Liver (tissue), 9 donors: Measurements from ENCODE around the gene KIF23. TPM values are rescaled to one million over a fixed set of nuclear protein-coding genes. Genes with fewer than 3 reads are reported as not detected.

Experiments used
- DNase-seq: peaks from one replicate; pipeline ENCODE4 v3.0.0-alpha.2; 2017; ENCODE audit warnings: low spot score
- H3K27ac ChIP-seq, 2 donors: one replicate each; pipeline ENCODE4 v1.7.0; 2013; ENCODE audit warnings: inconsistent platforms in 2 of 2, low read length in 2 of 2, control low read depth in 1 of 2, low read depth in 1 of 2, mild to moderate bottlenecking in 1 of 2
- H3K27me3 ChIP-seq, 4 donors: one replicate each; pipeline versions ENCODE4 v1.6.1 to v1.7.0; 2013; ENCODE audit warnings: low read length in 3 of 4, inconsistent platforms in 1 of 4, mild to moderate bottlenecking in 1 of 4, moderate library complexity in 1 of 4; ENCODE audit not compliant: control insufficient read depth in 4 of 4, insufficient read depth in 4 of 4
- H3K36me3 ChIP-seq, 4 donors: one replicate each; pipeline versions ENCODE4 v1.6.1 to v1.7.0; 2013; ENCODE audit warnings: low read length in 3 of 4, mild to moderate bottlenecking in 3 of 4, low read depth in 1 of 4, moderate library complexity in 1 of 4; ENCODE audit not compliant: control insufficient read depth in 4 of 4, insufficient read depth in 3 of 4
- H3K4me1 ChIP-seq, 4 donors: one replicate each; pipeline versions ENCODE4 v1.6.1 to v1.7.0; 2013; ENCODE audit warnings: low read length in 3 of 4, mild to moderate bottlenecking in 3 of 4, moderate library complexity in 1 of 4; ENCODE audit not compliant: control insufficient read depth in 4 of 4, insufficient read depth in 4 of 4
- H3K4me3 ChIP-seq, 3 donors: one replicate each; pipeline versions ENCODE4 v1.6.1 to v1.7.0; 2013; ENCODE audit warnings: low read length in 3 of 3, control low read depth in 1 of 3, low read depth in 1 of 3, mild to moderate bottlenecking in 1 of 3
- H3K9ac ChIP-seq, 2 donors: one replicate each; pipeline ENCODE4 v1.7.0; 2013; ENCODE audit warnings: low read length in 2 of 2, mild to moderate bottlenecking in 2 of 2, moderate library complexity in 2 of 2, control low read depth in 1 of 2, low read depth in 1 of 2
- H3K9me3 ChIP-seq, 4 donors: one replicate each; pipeline versions ENCODE4 v1.6.1 to v1.7.0; 2013; ENCODE audit warnings: low read length in 3 of 4; ENCODE audit not compliant: control insufficient read depth in 4 of 4
- ATF3 ChIP-seq: IDR thresholded peaks from 2 replicates; pipeline ENCODE4 v1.6.1; 2016; ENCODE audit warnings: antibody characterized with exemption
- CTCF ChIP-seq: fragments of 150-350 bp; IDR thresholded peaks from 2 replicates; pipeline ENCODE4 v1.5.1; 2017; ENCODE audit warnings: improper control_type of control experiment, low read depth, low read length; ENCODE audit not compliant: missing input control
- EGR1 ChIP-seq, 2 donors: IDR thresholded peaks; 2 replicates each; pipeline ENCODE4 v1.6.1; 2016 to 2018; ENCODE audit warnings: antibody characterized with exemption in 2 of 2, low read depth in 2 of 2
- FOXA1 ChIP-seq: IDR thresholded peaks from 2 replicates; pipeline ENCODE4 v1.6.1; 2016; ENCODE audit warnings: antibody characterized with exemption
- FOXA2 ChIP-seq: IDR thresholded peaks from 2 replicates; pipeline ENCODE4 v1.6.1; 2016; ENCODE audit warnings: antibody characterized with exemption
- GABPA ChIP-seq, 2 donors: IDR thresholded peaks in 1 of 2; conservative IDR thresholded peaks in 1 of 2; 2 replicates each; pipeline ENCODE4 v1.6.1; 2016; ENCODE audit warnings: antibody characterized with exemption in 2 of 2, mild to moderate bottlenecking in 1 of 2, moderate library complexity in 1 of 2
- HNF4A ChIP-seq, 2 donors: conservative IDR thresholded peaks; 2 replicates each; pipeline ENCODE4 v1.6.1; 2016; ENCODE audit warnings: antibody characterized with exemption in 2 of 2, mild to moderate bottlenecking in 2 of 2
- HNF4G ChIP-seq: IDR thresholded peaks from 2 replicates; pipeline ENCODE4 v1.6.1; 2016; ENCODE audit warnings: antibody characterized with exemption
- JUND ChIP-seq, 2 donors: IDR thresholded peaks; 2 replicates each; pipeline ENCODE4 v1.6.1; 2016; ENCODE audit warnings: antibody characterized with exemption in 2 of 2
- MAX ChIP-seq: IDR thresholded peaks from 2 replicates; pipeline ENCODE4 v1.6.1; 2016; ENCODE audit warnings: antibody characterized with exemption
- NR2F2 ChIP-seq: IDR thresholded peaks from 2 replicates; pipeline ENCODE4 v1.6.1; 2016; ENCODE audit warnings: antibody characterized with exemption
- RAD21 ChIP-seq, 2 donors: IDR thresholded peaks; 2 replicates each; pipeline ENCODE4 v1.6.1; 2016; ENCODE audit warnings: antibody characterized with exemption in 2 of 2, mild to moderate bottlenecking in 2 of 2
- REST ChIP-seq: IDR thresholded peaks from 2 replicates; pipeline ENCODE4 v1.6.1; 2016; ENCODE audit warnings: antibody characterized with exemption, mild to moderate bottlenecking
- RXRA ChIP-seq, 2 donors: IDR thresholded peaks; 2 replicates each; pipeline ENCODE4 v1.6.1; 2017 to 2018; ENCODE audit warnings: antibody characterized with exemption in 2 of 2, mild to moderate bottlenecking in 1 of 2
- SP1 ChIP-seq: IDR thresholded peaks from 2 replicates; pipeline ENCODE4 v1.6.1; 2018; ENCODE audit warnings: antibody characterized with exemption, mild to moderate bottlenecking
- TAF1 ChIP-seq: conservative IDR thresholded peaks from 2 replicates; pipeline ENCODE4 v1.6.1; 2016; ENCODE audit warnings: antibody characterized with exemption, mild to moderate bottlenecking
- YY1 ChIP-seq: IDR thresholded peaks from 2 replicates; pipeline ENCODE4 v1.6.1; 2016; ENCODE audit warnings: antibody characterized with exemption, mild to moderate bottlenecking
- ZBTB33 ChIP-seq: IDR thresholded peaks from 2 replicates; pipeline ENCODE4 v1.6.1; 2016; ENCODE audit warnings: antibody characterized with exemption
- WGBS: extraction: QIAGEN DNeasy Blood & Tissue Kit; methylation state at CpG from one replicate; pipeline ENCODE4 v1.1.7; 2013; 5-methylcytosine and 5-hydroxymethylcytosine counted together
- polyA plus RNA-seq, 2 donors: library from polyadenylated mRNA; stranded (reverse) in 1 of 2; unstranded in 1 of 2; fragments of 200-250 nt in 1 of 2; fragments of >200 nt in 1 of 2; fragmentation: Nextera tagmentation in 1 of 2; extraction: Ambion mirVana in 1 of 2; gene quantifications; one replicate each; pipeline versions ENCODE4 v1.2.1 to v1.2.3, GENCODE V29; 2013 to 2015
- total RNA-seq, 2 donors: library from RNA; depleted of rRNA; stranded (reverse); fragments of >200 nt; gene quantifications; one replicate each; pipeline ENCODE4 v1.2.3, GENCODE V29; 2014
- donor health status: healthy.
- donor health status: healthy.
- donor health status: healthy.
- donor health status: healthy.
- donor health status: healthy.

Gene KIF23
- total and polyA plus RNA-seq, 4 donors: 0.25 to 32.8 (median 1.1) TPM

GRCh38 chr15:69454953-69455352 lies 40.8 kb downstream of the KIF23 start:
- peaks cover 4 to 28% (median 21%) of the 10 kb centered on the region in 4 donors for H3K4me1 ChIP-seq
- H3K4me3 ChIP-seq: peak overlapping the region in 1 of 3 donors; percentile 9
- TF ChIP-seq RXRA (IDR thresholded peaks at IDR 0.05) (no peak), TAF1 (no peak), JUND (IDR thresholded peaks at IDR 0.05) (no peak), GABPA (IDR thresholded peaks at IDR 0.05 in 1 of 2, conservative IDR thresholded peaks at IDR 0.05 in 1 of 2) (no peak), SP1 (no peak), YY1 (no peak), NR2F2 (no peak), ZBTB33 (no peak), MAX (no peak), FOXA1 (no peak), EGR1 (IDR thresholded peaks at IDR 0.05; ENCODE audit: low read depth in 2 of 2) (no peak), REST (no peak), RAD21 (IDR thresholded peaks at IDR 0.05) (no peak), ATF3 (no peak), FOXA2 (no peak), CTCF (no peak), HNF4G (no peak), HNF4A (conservative IDR thresholded peaks at IDR 0.05) (no peak)
- H3K36me3 ChIP-seq: peaks cover 3 to 18% (median 12%) of the 10 kb centered on the region in 4 donors
- H3K9me3 ChIP-seq: no peaks in the 10 kb centered on the region
- H3K27me3 ChIP-seq: no peaks in the 10 kb centered on the region
- 60% methylated on average over 5 of the region's 5 CpGs for WGBS
- no peak overlapping the region for H3K27ac ChIP-seq
- no peak for DNase-seq
- no peak overlapping the region for H3K9ac ChIP-seq
